Liver (tissue), 3 donors: ENCODE results near the gene ARHGAP30.

Experiments
- EGR1 ChIP-seq, 2 donors: IDR thresholded peaks; 2 replicates each; pipeline ENCODE4 v1.6.1; 2016 to 2018; ENCODE audit warnings: antibody characterized with exemption in 2 of 2, low read depth in 2 of 2
- FOXA1 ChIP-seq: IDR thresholded peaks from 2 replicates; pipeline ENCODE4 v1.6.1; 2016; ENCODE audit warnings: antibody characterized with exemption
- JUND ChIP-seq, 2 donors: IDR thresholded peaks; 2 replicates each; pipeline ENCODE4 v1.6.1; 2016; ENCODE audit warnings: antibody characterized with exemption in 2 of 2
- RAD21 ChIP-seq, 2 donors: IDR thresholded peaks; 2 replicates each; pipeline ENCODE4 v1.6.1; 2016; ENCODE audit warnings: antibody characterized with exemption in 2 of 2, mild to moderate bottlenecking in 2 of 2
- TAF1 ChIP-seq: conservative IDR thresholded peaks from 2 replicates; pipeline ENCODE4 v1.6.1; 2016; ENCODE audit warnings: antibody characterized with exemption, mild to moderate bottlenecking
- YY1 ChIP-seq: IDR thresholded peaks from 2 replicates; pipeline ENCODE4 v1.6.1; 2016; ENCODE audit warnings: antibody characterized with exemption, mild to moderate bottlenecking
- TF ChIP-seq, protein P1 (sequence below): fragments of 150-350 bp; IDR thresholded peaks from 2 replicates; pipeline ENCODE4 v1.5.1; 2017; ENCODE audit warnings: improper control_type of control experiment, low read depth, low read length; ENCODE audit not compliant: missing input control
- TF ChIP-seq, protein P2 (sequence below): IDR thresholded peaks from 2 replicates; pipeline ENCODE4 v1.6.1; 2016; ENCODE audit warnings: antibody characterized with exemption
- TF ChIP-seq, protein P3 (sequence below): IDR thresholded peaks from 2 replicates; pipeline ENCODE4 v1.6.1; 2016; ENCODE audit warnings: antibody characterized with exemption, mild to moderate bottlenecking
- TF ChIP-seq, protein P4 (sequence below): IDR thresholded peaks from 2 replicates; pipeline ENCODE4 v1.6.1; 2016; ENCODE audit warnings: antibody characterized with exemption
- TF ChIP-seq, protein P5 (sequence below): IDR thresholded peaks from 2 replicates; pipeline ENCODE4 v1.6.1; 2016; ENCODE audit warnings: antibody characterized with exemption
- donor health status: healthy.
- donor health status: healthy.

DNA sequence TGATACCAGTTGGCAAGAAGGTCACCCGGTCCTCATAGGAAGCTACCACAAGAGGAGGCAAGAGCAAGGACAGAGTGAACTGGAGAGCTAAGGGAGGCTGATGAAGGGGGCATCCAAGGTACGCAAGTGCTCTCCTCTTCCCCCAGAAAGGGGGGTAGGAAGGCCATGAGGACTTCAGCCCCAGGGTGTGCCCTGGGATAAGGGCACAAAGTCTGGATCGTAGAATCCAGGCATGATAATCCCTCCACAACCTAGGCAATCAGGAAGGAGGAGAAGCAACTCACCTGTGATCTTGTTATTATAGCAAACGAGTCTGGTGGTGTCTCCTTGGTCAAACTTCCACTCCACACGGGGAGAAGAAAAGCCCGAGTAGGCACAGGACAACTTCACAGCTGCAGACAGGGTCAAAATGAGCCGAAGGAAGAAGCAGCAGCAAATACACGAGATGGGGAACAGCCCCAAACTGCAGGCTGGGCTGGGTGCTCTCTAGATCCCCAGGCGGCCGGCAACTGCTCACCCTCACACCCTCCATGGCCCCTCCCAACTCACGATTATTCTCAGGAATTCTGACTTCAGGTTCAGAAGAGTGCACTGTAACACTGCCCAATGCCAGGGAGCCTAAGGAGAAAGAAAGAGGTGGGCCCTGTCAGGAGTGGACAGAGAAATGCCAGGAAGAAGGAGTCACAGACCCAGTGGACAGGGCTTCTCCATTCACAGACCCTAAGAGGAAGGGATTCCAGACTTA, 68.8 kb downstream of the ARHGAP30 start:
- TF ChIP-seq RAD21 (IDR thresholded peaks at IDR 0.05) (no peak), EGR1 (IDR thresholded peaks at IDR 0.05; ENCODE audit: low read depth in 2 of 2) (no peak), JUND (IDR thresholded peaks at IDR 0.05) (no peak), TAF1 (no peak), YY1 (no peak), FOXA1 (no peak)
- TF ChIP-seq, protein P1, sequence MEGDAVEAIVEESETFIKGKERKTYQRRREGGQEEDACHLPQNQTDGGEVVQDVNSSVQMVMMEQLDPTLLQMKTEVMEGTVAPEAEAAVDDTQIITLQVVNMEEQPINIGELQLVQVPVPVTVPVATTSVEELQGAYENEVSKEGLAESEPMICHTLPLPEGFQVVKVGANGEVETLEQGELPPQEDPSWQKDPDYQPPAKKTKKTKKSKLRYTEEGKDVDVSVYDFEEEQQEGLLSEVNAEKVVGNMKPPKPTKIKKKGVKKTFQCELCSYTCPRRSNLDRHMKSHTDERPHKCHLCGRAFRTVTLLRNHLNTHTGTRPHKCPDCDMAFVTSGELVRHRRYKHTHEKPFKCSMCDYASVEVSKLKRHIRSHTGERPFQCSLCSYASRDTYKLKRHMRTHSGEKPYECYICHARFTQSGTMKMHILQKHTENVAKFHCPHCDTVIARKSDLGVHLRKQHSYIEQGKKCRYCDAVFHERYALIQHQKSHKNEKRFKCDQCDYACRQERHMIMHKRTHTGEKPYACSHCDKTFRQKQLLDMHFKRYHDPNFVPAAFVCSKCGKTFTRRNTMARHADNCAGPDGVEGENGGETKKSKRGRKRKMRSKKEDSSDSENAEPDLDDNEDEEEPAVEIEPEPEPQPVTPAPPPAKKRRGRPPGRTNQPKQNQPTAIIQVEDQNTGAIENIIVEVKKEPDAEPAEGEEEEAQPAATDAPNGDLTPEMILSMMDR, result no peak
- TF ChIP-seq, protein P2, sequence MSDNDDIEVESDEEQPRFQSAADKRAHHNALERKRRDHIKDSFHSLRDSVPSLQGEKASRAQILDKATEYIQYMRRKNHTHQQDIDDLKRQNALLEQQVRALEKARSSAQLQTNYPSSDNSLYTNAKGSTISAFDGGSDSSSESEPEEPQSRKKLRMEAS, result no peak
- TF ChIP-seq, protein P3, sequence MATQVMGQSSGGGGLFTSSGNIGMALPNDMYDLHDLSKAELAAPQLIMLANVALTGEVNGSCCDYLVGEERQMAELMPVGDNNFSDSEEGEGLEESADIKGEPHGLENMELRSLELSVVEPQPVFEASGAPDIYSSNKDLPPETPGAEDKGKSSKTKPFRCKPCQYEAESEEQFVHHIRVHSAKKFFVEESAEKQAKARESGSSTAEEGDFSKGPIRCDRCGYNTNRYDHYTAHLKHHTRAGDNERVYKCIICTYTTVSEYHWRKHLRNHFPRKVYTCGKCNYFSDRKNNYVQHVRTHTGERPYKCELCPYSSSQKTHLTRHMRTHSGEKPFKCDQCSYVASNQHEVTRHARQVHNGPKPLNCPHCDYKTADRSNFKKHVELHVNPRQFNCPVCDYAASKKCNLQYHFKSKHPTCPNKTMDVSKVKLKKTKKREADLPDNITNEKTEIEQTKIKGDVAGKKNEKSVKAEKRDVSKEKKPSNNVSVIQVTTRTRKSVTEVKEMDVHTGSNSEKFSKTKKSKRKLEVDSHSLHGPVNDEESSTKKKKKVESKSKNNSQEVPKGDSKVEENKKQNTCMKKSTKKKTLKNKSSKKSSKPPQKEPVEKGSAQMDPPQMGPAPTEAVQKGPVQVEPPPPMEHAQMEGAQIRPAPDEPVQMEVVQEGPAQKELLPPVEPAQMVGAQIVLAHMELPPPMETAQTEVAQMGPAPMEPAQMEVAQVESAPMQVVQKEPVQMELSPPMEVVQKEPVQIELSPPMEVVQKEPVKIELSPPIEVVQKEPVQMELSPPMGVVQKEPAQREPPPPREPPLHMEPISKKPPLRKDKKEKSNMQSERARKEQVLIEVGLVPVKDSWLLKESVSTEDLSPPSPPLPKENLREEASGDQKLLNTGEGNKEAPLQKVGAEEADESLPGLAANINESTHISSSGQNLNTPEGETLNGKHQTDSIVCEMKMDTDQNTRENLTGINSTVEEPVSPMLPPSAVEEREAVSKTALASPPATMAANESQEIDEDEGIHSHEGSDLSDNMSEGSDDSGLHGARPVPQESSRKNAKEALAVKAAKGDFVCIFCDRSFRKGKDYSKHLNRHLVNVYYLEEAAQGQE, result no peak
- TF ChIP-seq, protein P4, sequence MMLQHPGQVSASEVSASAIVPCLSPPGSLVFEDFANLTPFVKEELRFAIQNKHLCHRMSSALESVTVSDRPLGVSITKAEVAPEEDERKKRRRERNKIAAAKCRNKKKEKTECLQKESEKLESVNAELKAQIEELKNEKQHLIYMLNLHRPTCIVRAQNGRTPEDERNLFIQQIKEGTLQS, result no peak
- TF ChIP-seq, protein P5, sequence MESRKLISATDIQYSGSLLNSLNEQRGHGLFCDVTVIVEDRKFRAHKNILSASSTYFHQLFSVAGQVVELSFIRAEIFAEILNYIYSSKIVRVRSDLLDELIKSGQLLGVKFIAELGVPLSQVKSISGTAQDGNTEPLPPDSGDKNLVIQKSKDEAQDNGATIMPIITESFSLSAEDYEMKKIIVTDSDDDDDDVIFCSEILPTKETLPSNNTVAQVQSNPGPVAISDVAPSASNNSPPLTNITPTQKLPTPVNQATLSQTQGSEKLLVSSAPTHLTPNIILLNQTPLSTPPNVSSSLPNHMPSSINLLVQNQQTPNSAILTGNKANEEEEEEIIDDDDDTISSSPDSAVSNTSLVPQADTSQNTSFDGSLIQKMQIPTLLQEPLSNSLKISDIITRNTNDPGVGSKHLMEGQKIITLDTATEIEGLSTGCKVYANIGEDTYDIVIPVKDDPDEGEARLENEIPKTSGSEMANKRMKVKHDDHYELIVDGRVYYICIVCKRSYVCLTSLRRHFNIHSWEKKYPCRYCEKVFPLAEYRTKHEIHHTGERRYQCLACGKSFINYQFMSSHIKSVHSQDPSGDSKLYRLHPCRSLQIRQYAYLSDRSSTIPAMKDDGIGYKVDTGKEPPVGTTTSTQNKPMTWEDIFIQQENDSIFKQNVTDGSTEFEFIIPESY, result no peak
